ENCODE results near the gene HS6ST1.

GRCh38 chr2:128286905-128287779 is 31.5 kb downstream of the HS6ST1 start:
- TF ChIP-seq CTCF (IDR thresholded peaks at IDR 0.05) (no peak), POLR2AphosphoS5 (IDR thresholded peaks at IDR 0.05) (no peak), POLR2A (IDR thresholded peaks at IDR 0.05) (no peak), EP300 (IDR thresholded peaks at IDR 0.05) (no peak)

Data from gastroesophageal sphincter (tissue), 3 donors.